Ascending aorta (tissue), 2 donors: ENCODE measurements around the gene FLYWCH1. TPM values are rescaled to one million over a fixed set of nuclear protein-coding genes. Genes with fewer than 3 reads are reported as not detected.

Experiments used
- DNase-seq, 2 donors: peaks; one replicate each; pipeline ENCODE4 v3.0.0-alpha.2; 2019; ENCODE audit warnings: low spot score in 2 of 2
- H3K27ac ChIP-seq, 2 donors: fragments of 200-600 bp; sonication (generic); one replicate each; pipeline ENCODE4 v1.5.1; 2016 to 2017; ENCODE audit warnings: mild to moderate bottlenecking in 1 of 2
- H3K27me3 ChIP-seq: fragments of 200-600 bp; sonication (generic); one replicate; pipeline ENCODE4 v1.5.1; 2017
- H3K36me3 ChIP-seq, 2 donors: fragments of 200-600 bp; sonication (generic); one replicate each; pipeline ENCODE4 v1.5.1; 2016
- H3K4me1 ChIP-seq, 2 donors: fragments of 200-600 bp; sonication (generic); one replicate each; pipeline ENCODE4 v1.5.1; 2016 to 2017; ENCODE audit warnings: mild to moderate bottlenecking in 1 of 2
- H3K4me3 ChIP-seq, 2 donors: fragments of 200-600 bp; sonication (generic); one replicate each; pipeline ENCODE4 v1.5.1; 2016 to 2017; ENCODE audit warnings: mild to moderate bottlenecking in 1 of 2
- H3K9me3 ChIP-seq, 2 donors: fragments of 200-600 bp; sonication (generic); one replicate each; pipeline ENCODE4 v1.5.1; 2016
- CTCF ChIP-seq, 3 experiments: fragments of 200-600 bp in 2 of 3; fragments of 450-650 bp in 1 of 3; sonication (generic) in 2 of 3; IDR thresholded peaks; one replicate each; pipeline ENCODE4 v1.5.1; 2016 to 2019; ENCODE audit warnings: antibody characterized with exemption in 3 of 3, mild to moderate bottlenecking in 1 of 3, moderate library complexity in 1 of 3
- intact Hi-C: fragments of 100-400 bp; cut with DNase I; formaldehyde crosslinking; loops from one replicate; pipeline ENCODE4 v1.15.1; 2023
- total RNA-seq: library from RNA; depleted of rRNA; stranded (reverse); fragments of >200 nt; gene quantifications from one replicate; pipeline ENCODE4 v1.1.0, GENCODE V29; 2016

Gene FLYWCH1
- total RNA-seq, 1 donor from 2014 or later: 74.3 TPM

- no peak overlapping the region for H3K4me3 ChIP-seq
- no peaks in the 10 kb centered on the region for H3K9me3 ChIP-seq
- intact Hi-C loops: no loop called here
- H3K27me3 ChIP-seq: no peaks in the 10 kb centered on the region
- DNase-seq: no peak
- no peak for TF ChIP-seq CTCF (IDR thresholded peaks at IDR 0.05)
- no peaks in the 10 kb centered on the region for H3K4me1 ChIP-seq
- no peak overlapping the region for H3K27ac ChIP-seq
- H3K36me3 ChIP-seq: peaks cover 8 to 15% of the 10 kb centered on the region in 2 donors
These were observed 15.2 kb upstream of the FLYWCH1 start for GRCh38 chr16:2896480-2897010.

- intact Hi-C loops: no loop called here
These were observed 14.6 kb upstream of the FLYWCH1 start for GRCh38 chr16:2897110-2897509.

GRCh38 chr16:2898831-2899563 lies 12.7 kb upstream of the FLYWCH1 start:
- DNase-seq: no peak
- Histone ChIP-seq H3K4me3 (no peak overlapping the region), H3K27ac (no peak overlapping the region), H3K4me1 (no peaks in the 10 kb centered on the region), H3K9me3 (no peaks in the 10 kb centered on the region), H3K27me3 (no peaks in the 10 kb centered on the region), H3K36me3 (peaks cover 8 to 15% of the 10 kb centered on the region in 2 donors)
- intact Hi-C loops: no loop called here
- no peak for TF ChIP-seq CTCF (IDR thresholded peaks at IDR 0.05)

More at GRCh38 chr16:2897110-2897509, 14.6 kb upstream of the FLYWCH1 start:
- no peak for TF ChIP-seq CTCF (IDR thresholded peaks at IDR 0.05)
- Histone ChIP-seq H3K4me1 (no peaks in the 10 kb centered on the region), H3K4me3 (no peak overlapping the region), H3K27ac (no peak overlapping the region), H3K27me3 (no peaks in the 10 kb centered on the region), H3K36me3 (peaks cover 8 to 15% of the 10 kb centered on the region in 2 donors), H3K9me3 (no peaks in the 10 kb centered on the region)
- no peak for DNase-seq

- intact Hi-C loops: loop anchor here (10.0 kb wide), 1 partner anchor 255 kb away; no protein-coding TSS in a partner anchor
- H3K36me3 ChIP-seq: peaks cover 8 to 15% of the 10 kb centered on the region in 2 donors
These were observed 12.1 kb upstream of the FLYWCH1 start for GRCh38 chr16:2899564-2900072.

GRCh38 chr16:2900526-2901075 lies 11.1 kb upstream of the FLYWCH1 start:
- no peak overlapping the region for H3K27ac ChIP-seq
- H3K4me3 ChIP-seq: no peak overlapping the region
- no peak for TF ChIP-seq CTCF (IDR thresholded peaks at IDR 0.05)
- no peak for DNase-seq
- H3K36me3 ChIP-seq: peaks cover 8 to 13% of the 10 kb centered on the region in 2 donors
- no peaks in the 10 kb centered on the region for H3K4me1 ChIP-seq
- no peaks in the 10 kb centered on the region for H3K9me3 ChIP-seq
- intact Hi-C loops: loop anchor here (10.0 kb wide), 1 partner anchor 254 kb away; no protein-coding TSS in a partner anchor
- H3K27me3 ChIP-seq: no peaks in the 10 kb centered on the region

More at GRCh38 chr16:2899564-2900072, 12.1 kb upstream of the FLYWCH1 start:
- Histone ChIP-seq H3K9me3 (no peaks in the 10 kb centered on the region), H3K4me1 (no peaks in the 10 kb centered on the region), H3K4me3 (no peak overlapping the region), H3K27ac (no peak overlapping the region), H3K27me3 (no peaks in the 10 kb centered on the region)
- no peak for DNase-seq
- TF ChIP-seq CTCF (IDR thresholded peaks at IDR 0.05): no peak
